Thymus (tissue), 11 donors: ENCODE results near the gene LCLAT1. TPM values are rescaled to one million over a fixed set of nuclear protein-coding genes. Genes with fewer than 3 reads are reported as not detected.

ENCODE experiments used
- DNase-seq, 9 donors: peaks; one replicate each; pipeline ENCODE4 v3.0.0-alpha.2; 2013; ENCODE audit warnings: low spot score in 9 of 9, low read depth in 6 of 9, missing footprints in 1 of 9
- H3K27ac ChIP-seq, 2 donors: one replicate each; pipeline ENCODE4 v1.5.1; 2013; ENCODE audit warnings: control low read depth in 1 of 2, low read depth in 1 of 2, low read length in 1 of 2, mild to moderate bottlenecking in 1 of 2, moderate library complexity in 1 of 2
- H3K27me3 ChIP-seq, 2 donors: one replicate each; pipeline ENCODE4 v1.5.1; 2013; ENCODE audit warnings: low read length in 1 of 2; ENCODE audit not compliant: control insufficient read depth in 2 of 2, insufficient read depth in 1 of 2
- H3K36me3 ChIP-seq, 2 donors: one replicate each; pipeline ENCODE4 v1.5.1; 2013; ENCODE audit warnings: low read length in 1 of 2, mild to moderate bottlenecking in 1 of 2, moderate library complexity in 1 of 2; ENCODE audit not compliant: control insufficient read depth in 2 of 2, insufficient read depth in 2 of 2
- H3K4me1 ChIP-seq, 2 donors: one replicate each; pipeline ENCODE4 v1.5.1; 2013; ENCODE audit warnings: low read length in 2 of 2; ENCODE audit not compliant: control insufficient read depth in 2 of 2, insufficient read depth in 2 of 2
- H3K4me3 ChIP-seq, 2 donors: one replicate each; pipeline ENCODE4 v1.5.1; 2013; ENCODE audit warnings: low read length in 2 of 2, control low read depth in 1 of 2, mild to moderate bottlenecking in 1 of 2
- H3K9me3 ChIP-seq, 2 donors: one replicate each; pipeline ENCODE4 v1.5.1; 2013; ENCODE audit warnings: low read length in 1 of 2, mild to moderate bottlenecking in 1 of 2; ENCODE audit not compliant: control insufficient read depth in 2 of 2, insufficient read depth in 1 of 2
- WGBS: extraction: QIAGEN DNeasy Blood & Tissue Kit; methylation state at CpG from one replicate; pipeline ENCODE4 v1.1.7; 2013; 5-methylcytosine and 5-hydroxymethylcytosine counted together
- polyA plus RNA-seq: library from polyadenylated mRNA; stranded (reverse); fragments of 200-250 nt; gene quantifications from one replicate; pipeline ENCODE4 v1.2.3, GENCODE V29; 2013
- total RNA-seq: library from RNA; stranded (reverse); fragments of 120-200 nt; gene quantifications from one replicate; pipeline ENCODE4 v1.2.4, GENCODE V29; 2013
- donor health status: healthy.

Gene LCLAT1
- total and polyA plus RNA-seq, 2 donors = 5.0 to 12.9 TPM

GRCh38 chr2:30446602-30447148 lies 371 bp upstream of the LCLAT1 start:
- DNase-seq = peak in 1 of 9 donors; percentile 29
- WGBS = 5% methylated on average over 12 of the region's 12 CpGs
- H3K4me3 ChIP-seq = peak overlapping the region; percentile 87 to 93
- H3K9me3 ChIP-seq = no peaks in the 10 kb centered on the region
- peaks cover 6 to 13% of the 10 kb centered on the region in 2 donors for H3K4me1 ChIP-seq
- H3K36me3 ChIP-seq = peaks cover 0 to 4% of the 10 kb centered on the region in 2 donors
- no peaks in the 10 kb centered on the region for H3K27me3 ChIP-seq
- H3K27ac ChIP-seq = peak overlapping the region; percentile 52 to 71

- peak overlapping the region in 1 of 2 donors; percentile 87 for H3K4me3 ChIP-seq
- 75% methylated on average over 4 of the region's 4 CpGs for WGBS
- H3K27ac ChIP-seq = no peak overlapping the region
Observed at GRCh38 chr2:30448308-30448707, 1.3 kb downstream of the LCLAT1 start.

GRCh38 chr2:30448866-30449265 lies 1.8 kb downstream of the LCLAT1 start:
- Histone ChIP-seq H3K27ac (no peak overlapping the region), H3K36me3 (peaks cover 0 to 4% of the 10 kb centered on the region in 2 donors), H3K4me3 (no peak overlapping the region), H3K27me3 (no peaks in the 10 kb centered on the region), H3K4me1 (peaks cover 6 to 13% of the 10 kb centered on the region in 2 donors), H3K9me3 (no peaks in the 10 kb centered on the region)
- DNase-seq = no peak
- WGBS = 96% methylated on average over 2 of the region's 2 CpGs

More at GRCh38 chr2:30448308-30448707, 1.3 kb downstream of the LCLAT1 start:
- Histone ChIP-seq H3K36me3 (peaks cover 0 to 4% of the 10 kb centered on the region in 2 donors), H3K27me3 (no peaks in the 10 kb centered on the region), H3K4me1 (peaks cover 6 to 13% of the 10 kb centered on the region in 2 donors), H3K9me3 (no peaks in the 10 kb centered on the region)
- DNase-seq = peak in 1 of 9 donors; percentile 18

- Histone ChIP-seq H3K4me1 (peaks cover 6 to 13% of the 10 kb centered on the region in 2 donors), H3K4me3 (no peak overlapping the region), H3K36me3 (peaks cover 0 to 4% of the 10 kb centered on the region in 2 donors), H3K27me3 (no peaks in the 10 kb centered on the region), H3K9me3 (no peaks in the 10 kb centered on the region), H3K27ac (no peak overlapping the region)
- 98% methylated on average over 1 of the region's 1 CpG for WGBS
- no peak for DNase-seq
Observed at GRCh38 chr2:30450025-30450424, 3.0 kb downstream of the LCLAT1 start.

GRCh38 chr2:30453498-30453897 lies 6.5 kb downstream of the LCLAT1 start:
- Histone ChIP-seq H3K27ac (no peak overlapping the region), H3K4me3 (no peak overlapping the region), H3K27me3 (no peaks in the 10 kb centered on the region), H3K9me3 (no peaks in the 10 kb centered on the region), H3K4me1 (peaks cover 6 to 8% of the 10 kb centered on the region in 2 donors), H3K36me3 (peaks cover 0 to 4% of the 10 kb centered on the region in 2 donors)
- 95% methylated on average over 5 of the region's 5 CpGs for WGBS
- no peak for DNase-seq

GRCh38 chr2:30454571-30454970 lies 7.5 kb downstream of the LCLAT1 start:
- no peak overlapping the region for H3K27ac ChIP-seq
- H3K4me3 ChIP-seq = no peak overlapping the region
- WGBS = 97% methylated on average over 6 of the region's 6 CpGs
- no peak for DNase-seq
- no peaks in the 10 kb centered on the region for H3K27me3 ChIP-seq
- H3K36me3 ChIP-seq = peaks cover 0 to 4% of the 10 kb centered on the region in 2 donors
- H3K4me1 ChIP-seq = peaks cover 5 to 6% of the 10 kb centered on the region in 2 donors
- H3K9me3 ChIP-seq = no peaks in the 10 kb centered on the region

GRCh38 chr2:30455114-30455738 lies 8.2 kb downstream of the LCLAT1 start:
- no peaks in the 10 kb centered on the region for H3K9me3 ChIP-seq
- WGBS = 90% methylated on average over 7 of the region's 7 CpGs
- H3K4me1 ChIP-seq = peaks cover 5 to 6% of the 10 kb centered on the region in 2 donors
- no peak overlapping the region for H3K27ac ChIP-seq
- no peaks in the 10 kb centered on the region for H3K27me3 ChIP-seq
- peaks cover 0 to under 1% of the 10 kb centered on the region in 2 donors for H3K36me3 ChIP-seq
- no peak for DNase-seq
- H3K4me3 ChIP-seq = no peak overlapping the region

- H3K4me1 ChIP-seq = peaks cover 5 to 6% of the 10 kb centered on the region in 2 donors
- H3K27me3 ChIP-seq = no peaks in the 10 kb centered on the region
- 99% methylated on average over 2 of the region's 2 CpGs for WGBS
- no peak overlapping the region for H3K27ac ChIP-seq
- H3K9me3 ChIP-seq = no peaks in the 10 kb centered on the region
- no peak for DNase-seq
- no peak overlapping the region for H3K4me3 ChIP-seq
- no peaks in the 10 kb centered on the region for H3K36me3 ChIP-seq
Observed at GRCh38 chr2:30456106-30456505, 9.1 kb downstream of the LCLAT1 start.

GRCh38 chr2:30456579-30456978 lies 9.5 kb downstream of the LCLAT1 start:
- no peak for DNase-seq
- 98% methylated on average over 2 of the region's 2 CpGs for WGBS
- H3K9me3 ChIP-seq = no peaks in the 10 kb centered on the region

More at GRCh38 chr2:30456579-30456978, 9.5 kb downstream of the LCLAT1 start:
- H3K4me1 ChIP-seq = peaks cover 5 to 6% of the 10 kb centered on the region in 2 donors
- no peaks in the 10 kb centered on the region for H3K36me3 ChIP-seq
- H3K27ac ChIP-seq = no peak overlapping the region
- H3K27me3 ChIP-seq = no peaks in the 10 kb centered on the region
- no peak overlapping the region for H3K4me3 ChIP-seq
